ENCODE measurements around the gene TBC1D21. TPM values are rescaled to one million over a fixed set of nuclear protein-coding genes. Genes with fewer than 3 reads are reported as not detected.

The TBC1D21 gene
- total RNA-seq, 6 donors from 2014 or later = not detected

- TF ChIP-seq CTCF (IDR thresholded peaks at IDR 0.05) = no peak
- TF ChIP-seq EP300 (IDR thresholded peaks at IDR 0.05) = no peak
- TF ChIP-seq POLR2AphosphoS5 (IDR thresholded peaks at IDR 0.05) = no peak
- TF ChIP-seq POLR2A (IDR thresholded peaks at IDR 0.05) = no peak
- ATAC-seq (ENCODE audit: low FRiP score in 2 of 2) = no peak
- 59 to 60% methylated on average over 17 of the region's 17 CpGs for WGBS, 2 donors
- no peak overlapping the region for H3K4me3 ChIP-seq
- no peak for DNase-seq
- no peaks in the 10 kb centered on the region for H3K9me3 ChIP-seq
- no peaks in the 10 kb centered on the region for H3K27me3 ChIP-seq
- no peak overlapping the region for H3K27ac ChIP-seq
- no peaks in the 10 kb centered on the region for H3K36me3 ChIP-seq
- peaks cover 0 to 2% (median 0%) of the 10 kb centered on the region in 4 donors for H3K4me1 ChIP-seq
These were observed 31.3 kb upstream of the TBC1D21 start for GRCh38 chr15:73841756-73842725.

GRCh38 chr15:73843787-73844186, 29.6 kb upstream of the TBC1D21 start:
- Histone ChIP-seq H3K4me3 (no peak overlapping the region), H3K4me1 (no peaks in the 10 kb centered on the region), H3K27ac (no peak overlapping the region), H3K9me3 (no peaks in the 10 kb centered on the region), H3K27me3 (no peaks in the 10 kb centered on the region), H3K36me3 (no peaks in the 10 kb centered on the region)
- no peak for ATAC-seq (ENCODE audit: low FRiP score in 2 of 2)
- no peak for DNase-seq
- WGBS, 2 donors = 97 to 100% methylated on average over 1 of the region's 1 CpG
- TF ChIP-seq EP300 (IDR thresholded peaks at IDR 0.05) (no peak), POLR2AphosphoS5 (IDR thresholded peaks at IDR 0.05) (no peak), POLR2A (IDR thresholded peaks at IDR 0.05) (no peak), CTCF (IDR thresholded peaks at IDR 0.05) (no peak)

- WGBS, 2 donors = 55 to 85% methylated on average over 1 of the region's 1 CpG
- no peaks in the 10 kb centered on the region for H3K4me1 ChIP-seq
- H3K4me3 ChIP-seq = no peak overlapping the region
- H3K27me3 ChIP-seq = no peaks in the 10 kb centered on the region
- H3K9me3 ChIP-seq = no peaks in the 10 kb centered on the region
- no peaks in the 10 kb centered on the region for H3K36me3 ChIP-seq
- TF ChIP-seq POLR2AphosphoS5 (IDR thresholded peaks at IDR 0.05) (no peak), POLR2A (IDR thresholded peaks at IDR 0.05) (no peak)
- ATAC-seq (ENCODE audit: low FRiP score in 2 of 2) (no peak), DNase-seq (no peak)
- no peak overlapping the region for H3K27ac ChIP-seq
These were observed 29.0 kb upstream of the TBC1D21 start for GRCh38 chr15:73844356-73844755.

- Histone ChIP-seq H3K36me3 (no peaks in the 10 kb centered on the region), H3K4me1 (no peaks in the 10 kb centered on the region), H3K27me3 (no peaks in the 10 kb centered on the region), H3K9me3 (no peaks in the 10 kb centered on the region), H3K4me3 (no peak overlapping the region), H3K27ac (no peak overlapping the region)
- TF ChIP-seq POLR2A (IDR thresholded peaks at IDR 0.05) (no peak), CTCF (IDR thresholded peaks at IDR 0.05) (no peak), EP300 (IDR thresholded peaks at IDR 0.05) (no peak), POLR2AphosphoS5 (IDR thresholded peaks at IDR 0.05) (no peak)
- peak in 1 of 2 donors; percentile 13 for ATAC-seq (ENCODE audit: low FRiP score in 2 of 2)
- WGBS, 2 donors = 68 to 86% methylated on average over 1 to 2 of the region's 2 CpGs
- no peak for DNase-seq
These were observed 27.9 kb upstream of the TBC1D21 start for GRCh38 chr15:73845507-73845906.

GRCh38 chr15:73845907-73846306, 27.5 kb upstream of the TBC1D21 start:
- Histone ChIP-seq H3K4me1 (no peaks in the 10 kb centered on the region), H3K27ac (no peak overlapping the region), H3K27me3 (no peaks in the 10 kb centered on the region), H3K4me3 (no peak overlapping the region), H3K36me3 (no peaks in the 10 kb centered on the region), H3K9me3 (no peaks in the 10 kb centered on the region)
- WGBS, 2 donors = 63 to 82% methylated on average over 2 to 3 of the region's 3 CpGs
- no peak for DNase-seq
- peak in 1 of 2 donors; percentile 17 for ATAC-seq (ENCODE audit: low FRiP score in 2 of 2)
- TF ChIP-seq POLR2AphosphoS5 (IDR thresholded peaks at IDR 0.05) (no peak), EP300 (IDR thresholded peaks at IDR 0.05) (no peak), POLR2A (IDR thresholded peaks at IDR 0.05) (no peak), CTCF (IDR thresholded peaks at IDR 0.05) (no peak)
